ENCODE data around the gene RPS3.

DNA sequence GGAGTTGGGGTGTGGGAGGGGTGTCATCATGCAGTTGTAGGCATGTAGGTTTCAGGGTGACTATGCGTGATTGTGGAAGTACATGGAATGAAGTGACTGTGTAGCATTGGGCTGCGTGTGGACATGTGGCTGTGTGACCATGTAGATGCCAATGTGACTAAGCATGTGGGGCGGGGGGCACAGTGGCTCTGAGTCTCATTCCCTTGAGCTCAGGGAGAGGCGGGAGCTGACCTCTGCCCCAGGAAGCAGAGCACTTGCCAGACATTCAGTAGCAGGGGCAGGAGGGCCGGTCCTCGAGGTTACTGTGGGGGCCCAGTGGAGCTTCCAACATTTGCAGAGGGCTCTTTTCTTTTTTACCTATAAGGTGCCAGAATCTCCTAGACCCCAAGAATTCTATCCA is 34.1 kb downstream of the RPS3 start:
- TF ChIP-seq, protein P1, sequence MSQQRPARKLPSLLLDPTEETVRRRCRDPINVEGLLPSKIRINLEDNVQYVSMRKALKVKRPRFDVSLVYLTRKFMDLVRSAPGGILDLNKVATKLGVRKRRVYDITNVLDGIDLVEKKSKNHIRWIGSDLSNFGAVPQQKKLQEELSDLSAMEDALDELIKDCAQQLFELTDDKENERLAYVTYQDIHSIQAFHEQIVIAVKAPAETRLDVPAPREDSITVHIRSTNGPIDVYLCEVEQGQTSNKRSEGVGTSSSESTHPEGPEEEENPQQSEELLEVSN (IDR thresholded peaks at IDR 0.05; ENCODE audit: borderline replicate concordance, low read depth), result no peak
- TF ChIP-seq CEBPB (IDR thresholded peaks at IDR 0.05), result no peak
- TF ChIP-seq, protein P2, sequence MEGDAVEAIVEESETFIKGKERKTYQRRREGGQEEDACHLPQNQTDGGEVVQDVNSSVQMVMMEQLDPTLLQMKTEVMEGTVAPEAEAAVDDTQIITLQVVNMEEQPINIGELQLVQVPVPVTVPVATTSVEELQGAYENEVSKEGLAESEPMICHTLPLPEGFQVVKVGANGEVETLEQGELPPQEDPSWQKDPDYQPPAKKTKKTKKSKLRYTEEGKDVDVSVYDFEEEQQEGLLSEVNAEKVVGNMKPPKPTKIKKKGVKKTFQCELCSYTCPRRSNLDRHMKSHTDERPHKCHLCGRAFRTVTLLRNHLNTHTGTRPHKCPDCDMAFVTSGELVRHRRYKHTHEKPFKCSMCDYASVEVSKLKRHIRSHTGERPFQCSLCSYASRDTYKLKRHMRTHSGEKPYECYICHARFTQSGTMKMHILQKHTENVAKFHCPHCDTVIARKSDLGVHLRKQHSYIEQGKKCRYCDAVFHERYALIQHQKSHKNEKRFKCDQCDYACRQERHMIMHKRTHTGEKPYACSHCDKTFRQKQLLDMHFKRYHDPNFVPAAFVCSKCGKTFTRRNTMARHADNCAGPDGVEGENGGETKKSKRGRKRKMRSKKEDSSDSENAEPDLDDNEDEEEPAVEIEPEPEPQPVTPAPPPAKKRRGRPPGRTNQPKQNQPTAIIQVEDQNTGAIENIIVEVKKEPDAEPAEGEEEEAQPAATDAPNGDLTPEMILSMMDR (IDR thresholded peaks at IDR 0.05), result no peak

Data from A549 (cell line).